Retina (tissue), 1 donor: ENCODE data around the gene BIN1.
A peak's percentile ranks its signal among the peaks of the same experiment; 100 is the strongest.

Experiments
- DNase-seq: peaks from one replicate; pipeline ENCODE4 v3.0.0-alpha.2; 2016

The BIN1 gene, protein sequence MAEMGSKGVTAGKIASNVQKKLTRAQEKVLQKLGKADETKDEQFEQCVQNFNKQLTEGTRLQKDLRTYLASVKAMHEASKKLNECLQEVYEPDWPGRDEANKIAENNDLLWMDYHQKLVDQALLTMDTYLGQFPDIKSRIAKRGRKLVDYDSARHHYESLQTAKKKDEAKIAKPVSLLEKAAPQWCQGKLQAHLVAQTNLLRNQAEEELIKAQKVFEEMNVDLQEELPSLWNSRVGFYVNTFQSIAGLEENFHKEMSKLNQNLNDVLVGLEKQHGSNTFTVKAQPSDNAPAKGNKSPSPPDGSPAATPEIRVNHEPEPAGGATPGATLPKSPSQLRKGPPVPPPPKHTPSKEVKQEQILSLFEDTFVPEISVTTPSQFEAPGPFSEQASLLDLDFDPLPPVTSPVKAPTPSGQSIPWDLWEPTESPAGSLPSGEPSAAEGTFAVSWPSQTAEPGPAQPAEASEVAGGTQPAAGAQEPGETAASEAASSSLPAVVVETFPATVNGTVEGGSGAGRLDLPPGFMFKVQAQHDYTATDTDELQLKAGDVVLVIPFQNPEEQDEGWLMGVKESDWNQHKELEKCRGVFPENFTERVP

DNA sequence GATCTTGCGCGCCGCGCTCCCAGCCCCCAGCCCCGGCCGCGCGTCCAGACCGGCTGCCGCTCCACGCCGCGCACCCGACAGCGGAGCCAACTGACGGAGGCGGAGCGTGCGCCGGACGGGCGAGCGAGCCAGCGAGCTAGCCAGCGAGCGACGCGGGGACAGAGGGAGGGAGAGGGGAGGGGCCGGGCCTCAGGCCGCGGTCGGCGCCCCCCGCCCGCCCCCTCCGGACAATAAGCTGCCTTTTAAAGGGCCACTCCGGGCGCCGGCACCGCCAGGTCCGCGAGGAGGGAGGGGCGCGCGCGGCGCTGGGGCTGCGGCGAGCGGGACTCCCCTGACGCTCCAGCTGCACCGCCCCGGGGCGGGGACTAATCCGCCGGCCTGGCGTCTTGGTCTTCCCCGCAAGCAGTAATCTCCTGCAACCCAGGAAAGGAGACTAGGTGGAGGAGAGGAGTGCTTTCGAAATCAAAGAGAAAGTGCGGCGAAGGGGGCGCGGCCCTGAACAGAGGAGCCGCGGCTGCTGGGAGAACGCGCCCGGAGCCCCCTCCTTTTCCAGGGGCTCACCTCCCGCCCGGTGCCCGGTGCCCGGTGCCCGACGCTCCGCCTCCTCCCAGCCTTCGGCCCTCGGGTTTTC, at the start of gene BIN1:
BIN1 (minus strand) TSS at position 164 of the 631 bp plus-strand sequence. CDS start 211 bp downstream, outside the sequence.
- DNase-seq: peak; percentile 96

DNA sequence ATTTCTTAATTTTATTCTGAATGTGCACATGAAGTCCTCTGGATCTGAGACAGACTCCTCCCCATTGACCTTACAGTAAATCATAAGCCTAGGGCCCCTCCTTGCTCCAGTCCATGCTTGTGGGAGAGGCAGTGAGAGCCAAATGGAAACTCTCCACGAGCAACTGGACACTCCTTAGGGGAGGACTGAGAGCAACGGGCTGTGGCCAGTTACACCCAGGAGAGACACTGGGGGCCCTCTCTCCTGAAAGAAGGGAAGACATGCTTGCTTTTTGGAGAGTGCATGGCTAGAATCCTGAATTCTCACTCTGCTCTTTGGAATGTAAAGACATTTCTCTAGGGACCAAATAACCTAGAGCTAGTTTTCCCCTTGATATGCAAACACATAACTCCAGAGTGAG, 49.0 kb upstream of the BIN1 start:
- DNase-seq: no peak

DNA sequence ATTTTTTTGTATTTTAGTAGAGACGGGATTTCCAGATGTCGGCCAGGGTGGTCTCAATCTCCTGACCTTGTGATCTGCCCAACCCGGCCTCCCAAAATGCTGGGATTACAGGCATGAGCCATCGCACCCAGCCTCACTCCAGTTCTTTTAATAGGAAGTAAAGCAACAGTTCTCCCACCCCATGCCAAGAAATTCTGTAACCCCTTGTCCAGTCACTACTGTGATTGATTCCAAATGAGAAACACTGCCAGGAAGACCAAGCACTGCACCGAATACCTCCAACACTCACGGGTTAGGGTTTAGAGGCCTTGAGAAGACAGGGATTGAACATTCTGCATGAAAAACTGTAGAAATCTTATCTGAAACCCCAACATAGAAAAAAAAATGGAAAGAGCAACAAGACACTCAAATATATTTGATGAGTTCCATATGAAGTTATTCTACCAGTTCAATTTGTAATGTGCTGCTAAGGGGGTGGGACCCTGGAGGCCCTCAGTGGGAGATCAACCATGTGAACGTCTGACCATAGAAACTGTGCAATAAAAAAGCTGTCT, 48.2 kb upstream of the BIN1 start:
- no peak for DNase-seq

DNA sequence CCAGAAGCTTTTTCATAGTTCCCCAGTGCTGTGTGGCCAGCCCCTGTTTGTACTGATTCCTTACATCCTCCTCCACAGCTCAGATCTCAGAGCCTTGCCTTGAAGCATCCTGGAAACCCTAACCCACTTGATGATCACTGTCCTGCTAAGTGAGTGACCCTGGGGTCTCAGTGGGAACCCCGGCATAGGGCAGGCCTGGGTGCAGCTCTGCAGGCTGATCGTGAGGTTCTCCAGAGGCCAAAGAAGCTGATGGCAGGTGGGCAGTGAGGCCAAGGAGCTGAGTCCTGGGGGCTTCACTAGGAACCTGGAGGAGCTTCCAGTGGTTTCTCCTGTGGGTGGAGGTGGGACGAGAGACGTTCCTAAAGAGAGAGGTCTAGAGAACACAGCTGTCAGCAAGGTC, 47.4 kb upstream of the BIN1 start:
- no peak for DNase-seq

DNA sequence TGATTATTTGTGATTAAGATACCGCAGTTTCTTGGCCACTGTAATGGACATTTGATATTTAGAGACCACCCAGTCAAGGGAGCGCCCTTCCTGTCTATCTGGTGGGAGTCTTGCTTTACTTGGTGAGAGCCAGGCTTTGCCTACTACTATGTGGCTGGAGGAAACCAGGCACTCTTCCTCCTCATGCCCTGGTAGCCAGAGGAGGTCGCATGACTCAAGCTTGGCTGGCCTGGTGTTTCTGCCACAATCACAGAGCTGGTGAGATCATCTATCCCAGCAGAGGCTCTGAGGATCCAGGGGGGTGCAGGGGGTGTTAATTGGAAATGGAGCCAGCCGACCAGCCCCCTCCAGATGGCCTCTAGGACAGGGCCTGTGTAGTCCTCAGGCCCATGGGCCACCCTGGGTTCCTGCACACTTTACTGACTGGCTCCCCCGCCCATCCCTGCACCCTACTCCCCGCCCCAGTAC, 46.8 kb upstream of the BIN1 start:
- no peak for DNase-seq

DNA sequence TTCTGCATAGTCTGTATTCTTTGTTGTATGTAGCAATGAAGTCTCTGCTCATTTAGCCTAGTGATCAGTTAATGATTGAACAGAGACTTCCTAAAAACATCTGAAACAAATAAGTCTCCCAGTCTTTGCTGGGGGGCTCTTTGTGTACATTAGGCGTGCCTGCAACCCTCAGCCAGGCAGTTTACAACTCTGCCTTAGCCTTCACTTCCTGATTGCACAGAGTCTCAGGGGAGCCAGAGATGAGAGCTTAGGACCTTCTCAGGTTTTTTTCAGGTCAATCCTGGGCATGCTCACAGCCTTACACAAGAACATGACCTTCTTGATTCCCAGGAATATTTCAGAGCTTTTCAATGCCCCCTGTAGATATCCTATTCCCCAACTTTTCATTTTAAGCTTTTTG, 44.0 kb upstream of the BIN1 start:
- DNase-seq: no peak

DNA sequence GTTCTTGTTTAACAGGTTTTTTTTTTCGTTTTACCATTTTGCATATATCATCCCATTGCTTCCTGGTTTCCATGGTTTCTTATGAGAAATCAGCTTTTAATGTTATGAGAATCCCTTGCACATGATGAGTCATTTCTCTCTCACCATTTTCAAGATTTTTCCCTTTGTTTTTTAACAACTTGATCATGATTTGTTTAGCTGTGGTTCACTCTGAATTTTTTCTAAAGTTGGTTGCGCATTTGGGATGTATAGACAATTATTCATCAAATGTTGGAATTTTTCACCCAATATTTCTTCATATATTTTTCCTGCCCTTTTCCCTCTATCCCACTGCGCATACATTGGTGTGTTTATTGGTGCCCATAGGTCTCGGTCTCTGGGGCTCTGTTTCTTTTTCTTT, 42.4 kb upstream of the BIN1 start:
- DNase-seq: no peak

DNA sequence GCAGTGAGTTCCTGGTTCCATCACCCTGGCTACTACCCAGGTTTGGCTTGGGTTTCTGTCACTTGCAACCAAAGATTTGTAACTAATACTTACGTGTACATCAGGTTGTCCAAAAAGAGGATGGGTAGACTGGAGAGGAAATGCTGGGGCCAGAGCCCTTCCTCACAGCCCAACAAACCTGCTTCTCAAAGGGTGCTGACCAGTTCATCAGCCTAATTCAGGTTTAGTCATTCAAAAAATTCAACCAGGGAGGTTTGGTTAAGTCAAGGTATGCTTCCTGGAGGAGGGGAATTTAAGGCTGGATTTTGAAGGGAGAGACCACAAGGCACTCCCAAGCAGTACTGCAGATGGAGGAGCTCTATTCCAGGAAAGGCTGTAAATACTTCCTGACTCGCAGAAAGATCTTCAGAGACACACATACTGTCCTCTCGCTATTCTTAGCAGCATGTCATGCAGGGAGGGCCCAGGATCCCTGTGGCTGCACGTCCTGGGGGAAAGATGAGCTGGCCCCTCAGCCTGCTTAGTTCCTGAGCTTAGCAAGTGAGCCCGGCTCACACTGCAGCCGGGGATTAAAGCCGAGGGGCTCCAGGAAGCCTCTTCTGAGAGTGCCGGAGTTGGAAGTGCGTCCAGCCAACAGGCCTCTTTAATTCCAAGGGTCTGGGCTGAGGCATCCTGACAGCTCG, 40.0 kb upstream of the BIN1 start:
- no peak for DNase-seq

DNA sequence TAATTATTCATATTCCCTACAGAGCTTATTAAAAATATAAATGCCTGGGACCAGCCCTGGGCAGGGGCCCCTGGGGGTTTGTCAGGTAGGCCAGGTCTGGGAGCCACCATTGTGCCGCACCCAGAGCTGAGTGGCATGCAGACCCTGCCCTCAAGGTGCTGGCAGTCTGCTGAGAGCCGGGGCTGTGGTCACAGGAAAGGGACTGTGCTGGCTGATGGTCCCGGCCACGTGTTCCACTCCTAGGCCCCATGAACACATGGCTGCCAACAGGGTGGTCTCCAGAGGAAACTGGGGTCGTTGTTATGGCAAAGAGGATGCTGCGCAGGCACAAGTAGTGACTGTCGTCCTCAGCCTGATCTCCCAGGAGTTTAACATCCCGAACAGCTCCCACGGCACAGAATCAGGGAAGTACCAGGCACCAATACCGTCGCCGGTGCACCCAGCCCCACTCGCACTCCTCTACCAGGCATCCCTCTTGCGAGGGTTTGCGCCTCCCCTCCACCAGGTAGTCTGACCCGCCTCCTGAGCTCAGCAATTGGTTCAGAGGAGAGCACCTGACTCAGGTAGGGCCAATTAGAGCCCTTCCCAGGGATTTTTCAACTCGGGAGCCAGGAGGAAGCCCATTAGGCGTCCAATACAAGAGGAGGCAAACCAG, 39.2 kb upstream of the BIN1 start:
- no peak for DNase-seq

DNA sequence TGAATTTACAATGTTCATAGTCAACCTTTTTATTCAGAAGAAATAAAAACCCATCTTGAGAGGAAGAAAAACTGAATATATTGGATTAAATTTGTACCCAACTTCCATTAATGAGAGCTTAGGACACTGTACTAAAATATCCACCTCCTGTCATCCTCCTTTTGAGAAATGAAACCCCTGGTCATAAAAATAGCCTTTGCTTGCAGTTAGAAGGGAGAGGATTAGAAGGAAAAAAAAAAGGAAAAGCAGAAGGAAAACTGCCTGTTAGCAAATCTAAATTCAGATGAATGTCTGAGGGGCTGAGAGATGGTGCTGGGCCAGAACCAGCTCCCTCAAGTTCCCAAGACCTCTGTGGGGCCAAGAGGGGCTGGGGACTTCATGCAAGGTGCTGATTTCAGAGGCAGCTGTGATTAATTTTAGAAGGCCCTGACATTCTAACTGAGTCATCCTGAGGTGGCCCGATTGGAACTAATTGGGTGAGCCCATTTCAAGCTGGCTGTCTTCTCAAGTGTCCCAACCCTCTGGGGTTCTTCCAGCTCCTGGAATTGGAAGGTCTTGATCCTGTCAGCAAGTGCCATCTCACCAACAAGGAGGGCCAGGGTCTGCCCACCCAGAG, 38.4 kb upstream of the BIN1 start:
- no peak for DNase-seq

DNA sequence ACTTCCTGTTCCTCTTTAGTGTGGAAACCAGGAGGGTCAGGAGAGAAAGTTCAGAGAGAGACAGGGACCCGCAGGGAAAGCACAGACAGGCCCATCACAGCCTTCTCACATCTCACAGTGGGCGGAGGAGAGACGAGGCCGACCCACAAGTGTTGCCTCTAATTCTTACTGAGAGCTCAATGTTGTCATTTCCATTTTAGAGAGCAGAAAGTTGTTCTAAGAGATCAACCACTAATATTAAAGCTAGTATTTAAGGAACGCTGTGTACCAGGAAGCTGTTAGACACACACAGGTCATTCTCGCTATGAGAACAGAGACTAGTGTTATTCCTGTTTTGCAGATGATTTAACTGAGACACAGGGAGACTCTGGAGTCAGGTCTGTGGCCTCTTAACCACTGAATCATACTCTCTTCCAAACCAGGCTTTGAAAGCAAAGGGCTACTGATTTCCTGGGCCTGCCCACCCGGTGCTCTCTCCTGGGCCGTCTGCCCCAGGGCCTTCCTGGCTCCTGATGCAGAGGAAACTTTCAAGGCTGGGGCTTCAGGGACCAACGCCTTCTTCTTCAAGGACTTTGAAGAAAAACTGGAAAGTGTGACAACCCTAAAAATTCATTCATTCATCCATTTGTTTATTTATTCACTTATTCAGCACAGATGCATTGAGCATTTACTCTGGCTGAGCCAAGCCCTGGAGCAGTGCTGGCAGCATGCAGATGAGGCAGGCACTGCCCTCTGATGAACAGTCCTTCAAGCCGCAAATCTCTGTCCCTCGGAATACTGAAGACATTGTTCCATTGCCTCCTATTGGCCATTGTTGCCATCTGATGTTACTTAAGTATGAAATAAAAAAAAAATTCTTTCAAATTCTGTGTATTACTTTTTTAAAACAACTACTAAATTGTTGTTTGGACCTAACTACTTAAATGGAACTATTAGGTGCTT, 37.2 kb upstream of the BIN1 start:
- DNase-seq: no peak

DNA sequence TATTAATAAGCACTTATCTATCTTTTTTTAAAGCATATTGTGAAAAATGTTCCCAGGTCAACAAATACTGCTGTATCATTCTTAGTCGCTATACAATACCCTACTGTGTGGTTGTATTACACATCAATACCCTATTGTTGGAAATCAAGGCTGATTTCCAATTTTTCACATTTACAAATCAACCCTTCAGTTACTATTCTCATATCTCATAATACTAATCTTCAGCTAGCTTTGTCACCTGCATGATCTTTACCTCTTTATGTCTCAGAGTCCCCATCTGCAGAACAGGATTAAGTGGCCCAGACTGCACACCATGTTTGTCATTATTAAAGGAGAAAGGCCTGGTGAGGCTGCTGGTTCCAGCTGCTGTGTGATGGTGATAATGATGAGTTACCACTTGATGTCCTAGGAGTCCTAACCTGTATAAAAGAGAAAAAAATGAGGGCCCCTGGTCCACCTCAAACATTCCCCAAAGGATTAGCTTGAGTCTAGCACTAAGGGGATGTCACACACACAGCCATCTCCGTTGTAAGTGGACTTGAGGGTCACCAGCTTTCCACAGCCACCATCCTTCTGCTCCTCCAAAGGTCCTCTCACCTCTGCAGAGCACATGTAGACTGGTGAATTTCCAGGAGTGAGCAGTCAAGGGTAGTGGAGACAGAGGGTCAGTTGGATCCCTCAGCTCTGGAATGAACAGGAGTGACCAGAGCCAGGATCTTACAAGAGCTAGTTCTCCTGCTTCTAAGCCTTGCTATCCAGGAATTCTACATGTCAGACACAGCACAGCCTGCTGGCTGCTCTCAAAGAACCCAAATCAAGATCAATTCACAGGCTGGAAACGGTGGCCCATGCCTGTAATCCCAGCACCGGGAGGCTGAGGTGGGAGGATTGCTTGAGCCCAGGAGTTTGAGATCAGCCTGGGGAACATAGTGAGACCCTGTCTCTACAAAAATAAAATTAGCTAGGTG, 36.0 kb upstream of the BIN1 start:
- DNase-seq: no peak

DNA sequence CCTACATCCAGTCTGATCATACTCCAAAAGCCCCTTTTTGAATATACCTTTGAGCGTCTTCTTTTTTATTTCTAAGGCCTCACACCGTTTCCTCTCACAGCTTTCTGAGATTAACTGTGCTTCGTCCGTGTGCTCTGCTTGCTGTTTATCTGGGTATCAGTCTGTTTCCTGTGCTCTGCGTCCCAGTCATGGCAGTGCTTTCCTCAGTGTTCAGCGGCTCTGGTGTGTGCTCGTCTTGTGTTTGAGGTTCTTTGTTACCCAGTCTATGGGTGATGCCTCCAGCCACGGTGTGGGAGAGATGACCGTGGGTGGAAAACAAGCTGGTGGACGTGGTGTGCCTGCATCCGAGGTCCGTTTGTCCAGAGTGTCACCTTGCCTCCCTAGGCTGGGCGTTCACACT, 33.6 kb upstream of the BIN1 start:
- no peak for DNase-seq

DNA sequence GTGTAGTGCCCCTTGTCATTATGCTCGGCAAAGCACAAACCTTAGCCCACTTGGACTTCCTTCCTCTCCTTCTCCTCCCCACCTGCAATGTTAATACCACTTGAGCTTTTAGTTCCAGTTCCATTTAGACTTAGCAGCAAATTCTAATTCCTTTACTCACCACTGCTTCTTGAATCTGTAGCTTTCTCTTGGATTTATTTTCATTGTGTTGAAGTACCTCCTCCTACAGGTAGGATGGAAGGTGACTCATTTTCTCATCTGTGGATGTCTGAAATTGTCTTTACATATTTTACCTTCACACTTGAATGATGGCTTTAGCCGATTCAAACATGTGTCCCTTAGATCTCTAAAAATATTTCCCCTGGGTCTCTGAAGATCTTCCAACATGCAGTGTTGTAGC, 32.8 kb upstream of the BIN1 start:
- no peak for DNase-seq

DNA sequence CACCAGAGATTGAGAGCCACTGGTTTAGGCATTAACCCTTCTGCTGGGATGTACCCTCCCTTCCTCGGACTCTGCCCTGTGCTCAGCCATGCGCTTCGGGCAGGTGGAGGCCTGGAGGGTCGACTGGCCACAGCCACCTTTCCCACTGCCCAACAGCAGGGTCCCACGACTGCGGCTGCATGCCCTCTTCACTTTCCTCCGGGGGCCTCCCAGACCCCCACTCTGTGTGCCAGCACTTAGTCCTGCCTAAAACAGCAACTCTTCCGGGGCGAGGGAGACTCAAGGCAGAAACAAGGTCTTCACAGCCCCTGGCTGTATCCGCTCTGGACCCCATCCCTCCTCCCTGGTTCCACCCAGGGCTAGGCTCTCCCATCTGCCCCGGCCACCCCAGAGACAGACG, 31.3 kb upstream of the BIN1 start:
- no peak for DNase-seq

DNA sequence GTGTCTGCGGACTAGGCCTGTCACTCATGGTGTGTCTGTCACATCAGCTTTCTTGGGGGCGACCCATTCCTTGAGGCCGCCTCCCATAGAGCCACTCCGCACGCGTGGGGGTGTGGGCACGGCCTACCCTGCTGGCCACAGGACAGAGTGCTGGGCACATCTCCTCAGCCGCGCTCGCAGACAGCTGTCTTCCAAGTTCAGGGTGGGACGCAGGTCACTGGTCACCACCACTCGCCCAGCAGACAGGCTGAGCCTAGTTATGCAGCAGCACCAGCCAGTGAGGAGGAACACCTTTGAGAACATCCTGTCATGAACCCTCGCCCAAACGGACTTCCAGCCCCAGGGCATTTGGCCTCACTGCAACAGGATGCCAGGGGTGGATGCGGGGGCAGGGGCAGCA, 30.8 kb upstream of the BIN1 start:
- DNase-seq: no peak

DNA sequence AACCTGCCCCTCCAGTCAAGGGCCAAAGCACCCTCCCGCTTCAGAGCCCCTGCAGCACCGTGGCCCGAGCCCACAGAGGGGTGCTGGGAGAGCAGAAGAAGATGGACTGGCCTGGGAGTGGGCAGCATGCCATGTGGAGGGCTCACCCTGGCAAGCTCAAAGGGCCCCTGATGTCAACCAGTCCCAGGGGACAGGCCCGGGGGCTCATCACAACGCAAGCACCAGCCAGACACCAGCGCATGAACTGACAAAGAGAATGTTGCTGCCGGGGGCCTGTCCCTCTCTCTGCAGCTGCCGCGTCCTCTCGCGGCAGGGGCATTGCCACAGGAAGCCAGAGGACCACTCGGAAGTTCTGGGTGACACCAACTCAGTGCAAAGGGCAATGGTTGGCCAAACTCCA, 30.3 kb upstream of the BIN1 start:
- no peak for DNase-seq

DNA sequence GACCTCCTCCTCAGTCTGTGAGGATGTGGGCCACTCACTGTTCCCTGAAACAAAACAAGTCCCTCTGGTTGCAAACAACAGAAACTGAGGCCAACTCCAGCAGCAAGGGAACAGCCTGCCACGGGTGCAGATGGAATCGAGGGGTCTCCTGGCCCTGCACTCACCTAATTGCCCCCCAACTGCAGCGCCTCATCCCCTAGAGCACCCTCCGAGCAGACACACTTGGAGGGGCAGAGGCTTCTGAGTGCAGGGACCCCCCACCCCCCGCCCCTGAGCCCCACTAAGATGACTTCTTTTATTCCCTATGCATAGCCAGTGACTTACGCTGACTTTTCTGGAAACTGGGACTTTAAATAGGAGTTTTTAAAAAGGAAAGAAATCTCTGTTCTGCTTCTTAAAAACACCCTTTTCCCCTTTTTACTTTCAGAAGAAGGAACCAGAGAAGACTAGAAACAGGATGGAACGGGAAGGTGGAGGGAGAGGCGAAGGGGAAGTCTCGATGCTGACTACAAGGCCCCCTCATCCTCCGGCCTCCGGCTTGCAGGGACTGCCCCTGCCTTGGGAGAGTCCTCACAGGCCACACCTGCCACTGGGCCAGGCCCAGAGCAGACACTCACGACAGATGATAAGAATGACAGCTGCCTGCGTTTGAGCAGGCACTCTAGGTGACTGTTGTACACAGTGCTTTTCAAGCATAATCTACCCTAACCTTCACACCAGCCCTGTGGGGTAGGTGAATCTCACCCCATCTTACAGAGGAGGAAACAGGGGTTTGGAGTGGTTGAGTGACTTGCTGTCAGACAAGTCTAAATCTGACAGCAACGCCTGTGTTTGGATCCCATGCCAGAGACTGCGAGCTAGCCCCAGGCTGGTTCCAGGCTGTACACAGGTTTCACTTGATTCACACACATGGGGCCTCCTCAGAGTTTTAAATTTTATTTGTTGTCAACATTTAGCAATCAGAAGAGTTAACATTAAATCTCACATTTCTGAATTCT, 28.2 kb upstream of the BIN1 start:
- DNase-seq: no peak

DNA sequence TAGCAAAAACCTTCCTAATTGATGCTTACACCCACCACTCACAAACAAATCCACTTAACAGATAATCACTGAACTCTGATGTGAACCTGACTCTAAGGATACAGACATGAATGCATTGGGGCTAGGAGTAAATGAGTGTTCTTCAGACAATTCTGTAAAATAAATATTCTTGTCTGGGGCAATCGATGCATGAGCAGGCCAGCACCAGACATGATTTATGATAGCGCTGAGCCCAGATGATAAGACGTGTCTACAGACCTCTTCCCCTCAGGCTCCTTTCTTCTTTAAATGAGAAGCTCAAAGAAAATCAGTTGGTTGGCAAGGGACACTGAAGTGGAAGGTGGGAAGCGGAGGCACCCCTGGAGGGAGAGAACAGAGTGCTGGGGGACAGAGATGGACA, 27.3 kb upstream of the BIN1 start:
- DNase-seq: no peak
